HG02884 (cell line): Measurements from ENCODE around the gene ZNF175.

Experiments
- ATAC-seq: cut with Tn5 transposase; IDR thresholded peaks from one replicate; pipeline ENCODE4 v1.9.1; 2021; ENCODE audit warnings: mild to moderate bottlenecking, moderate library complexity; ENCODE audit not compliant: unreplicated experiment

ZNF175 gene

GRCh38 chr19:51587264-51588191, 16.4 kb downstream of the ZNF175 start:
- no peak for ATAC-seq

- no peak for ATAC-seq
These were observed 18.4 kb downstream of the ZNF175 start for GRCh38 chr19:51589511-51589910.

- ATAC-seq: no peak
These were observed 19.4 kb downstream of the ZNF175 start for GRCh38 chr19:51590441-51590840.

GRCh38 chr19:51592521-51592920, 21.4 kb downstream of the ZNF175 start:
- no peak for ATAC-seq

GRCh38 chr19:51593138-51593890, 22.2 kb downstream of the ZNF175 start:
- no peak for ATAC-seq

GRCh38 chr19:51593969-51594773, 23.1 kb downstream of the ZNF175 start:
- peak; percentile 99 for ATAC-seq

- no peak for ATAC-seq
These were observed 23.7 kb downstream of the ZNF175 start for GRCh38 chr19:51594774-51595109.

- ATAC-seq: no peak
These were observed 24.4 kb downstream of the ZNF175 start for GRCh38 chr19:51595190-51596175.

- no peak for ATAC-seq
These were observed 27.3 kb downstream of the ZNF175 start for GRCh38 chr19:51598159-51598915.

GRCh38 chr19:51599084-51599483, 28.0 kb downstream of the ZNF175 start:
- no peak for ATAC-seq

GRCh38 chr19:51600940-51601580, 30.0 kb downstream of the ZNF175 start:
- ATAC-seq: no peak

GRCh38 chr19:51602189-51602854, 31.2 kb downstream of the ZNF175 start:
- ATAC-seq: no peak

- peak; percentile 94 for ATAC-seq
These were observed 36.0 kb downstream of the ZNF175 start for GRCh38 chr19:51607077-51607476.

- no peak for ATAC-seq
These were observed 37.0 kb downstream of the ZNF175 start for GRCh38 chr19:51607920-51608562.

GRCh38 chr19:51610576-51610975, 39.5 kb downstream of the ZNF175 start:
- ATAC-seq: no peak

GRCh38 chr19:51614789-51615188, 43.7 kb downstream of the ZNF175 start:
- no peak for ATAC-seq

- ATAC-seq: no peak
These were observed 44.9 kb downstream of the ZNF175 start for GRCh38 chr19:51615991-51616390.

- ATAC-seq: no peak
These were observed 50.1 kb downstream of the ZNF175 start for GRCh38 chr19:51621178-51621577.
